Prostate gland (tissue), 2 donors: ENCODE measurements around the gene CD46.
"Not testable (repeated sequence)": the region's sequence is repeated elsewhere in the genome, so short reads cannot be mapped to it uniquely, and the experiment has no call there.

ENCODE experiments used
- CTCF ChIP-seq, 4 experiments: fragments of 200-600 bp in 2 of 4; fragments of 450-650 bp in 2 of 4; sonication (generic) in 2 of 4; IDR thresholded peaks; 1 replicate in 3 of 4; 2 replicates in 1 of 4; pipeline ENCODE4 v1.5.1; 2016 to 2019; ENCODE audit warnings: antibody characterized with exemption in 4 of 4, mild to moderate bottlenecking in 2 of 4, moderate library complexity in 2 of 4
- POLR2A ChIP-seq: fragments of 450-650 bp; IDR thresholded peaks from one replicate; pipeline ENCODE4 v1.6.1; 2016; ENCODE audit warnings: antibody characterized with exemption, mild to moderate bottlenecking
- POLR2AphosphoS5 ChIP-seq: sonication (generic); formaldehyde crosslinking; IDR thresholded peaks from one replicate; pipeline ENCODE4 v1.6.1; 2017; ENCODE audit warnings: antibody characterized with exemption

- TF ChIP-seq CTCF (IDR thresholded peaks at IDR 0.05); POLR2A; POLR2AphosphoS5: not testable (repeated sequence)
Observed at GRCh38 chr1:207777412-207777811, 25.6 kb downstream of the CD46 start.
